ENCODE measurements around the gene BTNL8. TPM values are rescaled to one million over a fixed set of nuclear protein-coding genes. Genes with fewer than 3 reads are reported as not detected.

The BTNL8 gene
- total RNA-seq, 1 donor = not detected

DNA sequence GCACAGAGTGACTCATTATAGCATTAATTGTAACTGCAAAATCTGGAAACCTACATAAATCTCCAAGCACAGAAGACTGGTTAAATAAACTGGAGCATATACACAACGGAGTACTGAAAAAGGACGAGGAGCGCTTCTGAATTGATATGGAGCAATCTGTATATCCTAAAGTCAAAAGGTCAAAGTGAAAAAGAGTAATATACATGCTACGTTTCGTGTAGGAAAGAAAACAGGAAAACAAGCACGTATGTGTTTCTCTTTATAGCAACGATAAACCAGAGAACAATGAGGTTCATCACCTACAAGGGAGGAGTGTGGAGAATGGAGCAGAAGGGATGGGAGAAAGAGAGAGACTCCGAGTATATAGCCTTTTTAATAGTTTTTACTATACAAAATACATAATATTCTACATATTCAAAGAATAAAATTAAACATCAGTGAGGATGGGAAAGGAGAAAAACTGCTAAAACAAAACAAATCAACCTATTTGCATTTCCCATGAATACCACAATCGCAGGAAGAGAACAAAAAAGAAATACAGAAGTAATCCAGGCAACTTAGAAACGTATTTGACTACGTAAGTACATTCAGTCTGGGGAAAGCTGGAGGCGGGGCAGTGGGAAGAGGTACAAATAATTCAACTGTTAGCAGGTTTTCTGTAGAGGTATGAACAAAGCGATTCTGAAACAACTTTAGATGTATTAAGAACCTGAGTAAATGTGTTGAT is 45.7 kb upstream of the BTNL8 start:
- H3K36me3 ChIP-seq (ENCODE audit: insufficient read depth, low read length) = peaks cover 52% of the 10 kb centered on the region
- no peak overlapping the region for H3K4me3 ChIP-seq (ENCODE audit: insufficient read depth, low read length)
- H3K27me3 ChIP-seq (ENCODE audit: insufficient read depth, low read length) = no peaks in the 10 kb centered on the region
- H3K4me2 ChIP-seq (ENCODE audit: insufficient read depth, low read length) = no peak overlapping the region
- no peak overlapping the region for H2AFZ ChIP-seq (ENCODE audit: low read length)
- H4K20me1 ChIP-seq (ENCODE audit: insufficient read depth, low read length) = no peaks in the 10 kb centered on the region
- DNase-seq (ENCODE audit: insufficient read length, low spot score, missing footprints) = no peak
- no peaks in the 10 kb centered on the region for H3K4me1 ChIP-seq (ENCODE audit: insufficient read depth, low read length)
- peaks cover 7% of the 10 kb centered on the region for H3K79me2 ChIP-seq (ENCODE audit: insufficient read depth, low read length)
- no peak overlapping the region for H3K27ac ChIP-seq (ENCODE audit: low read depth, low read length)
- H3K9me3 ChIP-seq (ENCODE audit: low read depth, low read length) = peaks cover 34% of the 10 kb centered on the region
- TF ChIP-seq, protein P1, sequence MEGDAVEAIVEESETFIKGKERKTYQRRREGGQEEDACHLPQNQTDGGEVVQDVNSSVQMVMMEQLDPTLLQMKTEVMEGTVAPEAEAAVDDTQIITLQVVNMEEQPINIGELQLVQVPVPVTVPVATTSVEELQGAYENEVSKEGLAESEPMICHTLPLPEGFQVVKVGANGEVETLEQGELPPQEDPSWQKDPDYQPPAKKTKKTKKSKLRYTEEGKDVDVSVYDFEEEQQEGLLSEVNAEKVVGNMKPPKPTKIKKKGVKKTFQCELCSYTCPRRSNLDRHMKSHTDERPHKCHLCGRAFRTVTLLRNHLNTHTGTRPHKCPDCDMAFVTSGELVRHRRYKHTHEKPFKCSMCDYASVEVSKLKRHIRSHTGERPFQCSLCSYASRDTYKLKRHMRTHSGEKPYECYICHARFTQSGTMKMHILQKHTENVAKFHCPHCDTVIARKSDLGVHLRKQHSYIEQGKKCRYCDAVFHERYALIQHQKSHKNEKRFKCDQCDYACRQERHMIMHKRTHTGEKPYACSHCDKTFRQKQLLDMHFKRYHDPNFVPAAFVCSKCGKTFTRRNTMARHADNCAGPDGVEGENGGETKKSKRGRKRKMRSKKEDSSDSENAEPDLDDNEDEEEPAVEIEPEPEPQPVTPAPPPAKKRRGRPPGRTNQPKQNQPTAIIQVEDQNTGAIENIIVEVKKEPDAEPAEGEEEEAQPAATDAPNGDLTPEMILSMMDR (IDR thresholded peaks at IDR 0.05; ENCODE audit: extremely low read depth, low read depth, low read length) = no peak

DNA sequence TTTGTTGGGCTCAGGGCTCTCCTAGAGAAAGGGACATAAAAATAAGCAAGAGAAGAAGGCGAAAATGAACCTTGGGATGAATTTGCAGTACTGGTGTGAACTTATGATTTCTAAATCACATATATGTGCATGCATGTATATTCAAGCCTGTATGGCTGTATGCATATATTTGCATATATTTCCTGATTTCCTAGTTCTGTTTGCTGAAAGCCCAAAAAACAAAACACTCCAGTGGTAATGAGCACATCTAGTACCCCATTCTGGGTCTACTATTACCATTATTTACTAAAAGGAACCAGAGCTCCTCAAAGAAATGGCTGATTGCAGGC is 45.1 kb upstream of the BTNL8 start:
- Histone ChIP-seq H3K4me1 (ENCODE audit: insufficient read depth, low read length) (no peaks in the 10 kb centered on the region), H3K9me3 (ENCODE audit: low read depth, low read length) (peaks cover 29% of the 10 kb centered on the region), H3K36me3 (ENCODE audit: insufficient read depth, low read length) (peaks cover 50% of the 10 kb centered on the region), H3K4me3 (ENCODE audit: insufficient read depth, low read length) (no peak overlapping the region), H2AFZ (ENCODE audit: low read length) (no peak overlapping the region), H3K27ac (ENCODE audit: low read depth, low read length) (no peak overlapping the region), H3K79me2 (ENCODE audit: insufficient read depth, low read length) (peaks cover 13% of the 10 kb centered on the region), H3K4me2 (ENCODE audit: insufficient read depth, low read length) (no peak overlapping the region), H3K27me3 (ENCODE audit: insufficient read depth, low read length) (no peaks in the 10 kb centered on the region), H4K20me1 (ENCODE audit: insufficient read depth, low read length) (no peaks in the 10 kb centered on the region)
- TF ChIP-seq, protein P1 (IDR thresholded peaks at IDR 0.05; ENCODE audit: extremely low read depth, low read depth, low read length) = no peak
- no peak for DNase-seq (ENCODE audit: insufficient read length, low spot score, missing footprints)

DNA sequence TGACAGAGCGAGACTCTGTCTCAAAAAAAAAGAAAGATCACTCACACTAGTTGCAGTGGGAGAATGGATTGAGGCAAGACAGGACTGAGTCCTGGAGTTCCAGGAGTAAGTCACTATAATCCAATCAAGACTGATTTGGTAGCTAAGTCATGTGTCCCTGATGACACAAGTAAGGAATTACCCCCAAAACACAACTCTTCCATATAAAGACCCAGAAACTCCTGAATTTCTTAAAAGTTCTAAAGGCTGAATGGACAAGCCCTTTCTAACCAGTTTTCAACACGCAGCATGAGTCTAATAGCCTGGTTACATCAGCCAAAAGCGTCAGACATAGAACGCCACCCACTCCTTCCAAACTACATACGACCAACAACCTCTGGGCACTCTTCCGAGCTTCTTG is 40.4 kb upstream of the BTNL8 start:
- no peaks in the 10 kb centered on the region for H3K27me3 ChIP-seq (ENCODE audit: insufficient read depth, low read length)
- no peak for DNase-seq (ENCODE audit: insufficient read length, low spot score, missing footprints)
- H2AFZ ChIP-seq (ENCODE audit: low read length) = no peak overlapping the region
- H3K79me2 ChIP-seq (ENCODE audit: insufficient read depth, low read length) = peaks cover 32% of the 10 kb centered on the region
- peaks cover 14% of the 10 kb centered on the region for H3K36me3 ChIP-seq (ENCODE audit: insufficient read depth, low read length)
- H4K20me1 ChIP-seq (ENCODE audit: insufficient read depth, low read length) = no peaks in the 10 kb centered on the region
- H3K4me1 ChIP-seq (ENCODE audit: insufficient read depth, low read length) = peaks cover 9% of the 10 kb centered on the region
- no peak overlapping the region for H3K27ac ChIP-seq (ENCODE audit: low read depth, low read length)
- no peak overlapping the region for H3K4me3 ChIP-seq (ENCODE audit: insufficient read depth, low read length)
- H3K9me3 ChIP-seq (ENCODE audit: low read depth, low read length) = no peaks in the 10 kb centered on the region
- TF ChIP-seq, protein P1 (IDR thresholded peaks at IDR 0.05; ENCODE audit: extremely low read depth, low read depth, low read length) = no peak
- no peak overlapping the region for H3K4me2 ChIP-seq (ENCODE audit: insufficient read depth, low read length)

DNA sequence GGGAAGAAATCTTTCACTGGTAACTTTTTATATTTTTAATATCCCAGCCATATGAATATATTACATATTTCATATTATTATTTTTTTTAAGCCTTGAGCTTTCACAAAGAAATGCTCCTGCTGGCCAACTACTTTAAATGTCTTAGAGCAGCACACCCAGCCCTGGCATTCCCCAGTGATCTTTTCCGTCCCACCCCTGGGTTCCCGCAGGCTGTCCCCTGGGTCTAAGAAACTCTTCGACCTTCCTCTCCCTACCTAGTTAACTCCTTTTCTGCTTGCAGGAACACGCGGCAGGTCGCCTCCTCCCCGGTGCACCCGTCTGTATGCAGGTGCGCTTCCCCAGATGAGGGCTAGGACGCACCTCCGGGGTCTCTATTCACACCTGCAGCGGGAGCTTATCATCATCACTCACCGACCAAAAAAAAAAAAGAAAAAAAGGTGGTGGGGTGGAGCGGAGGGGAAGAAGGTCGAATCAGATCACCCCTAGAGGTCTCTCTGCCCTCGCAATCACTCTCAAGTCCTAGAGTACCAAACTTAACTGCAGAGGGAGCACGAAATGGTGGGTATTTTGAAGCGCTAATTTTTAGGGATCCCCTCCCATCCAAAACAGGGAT is 38.6 kb upstream of the BTNL8 start:
- peaks cover 9% of the 10 kb centered on the region for H3K4me1 ChIP-seq (ENCODE audit: insufficient read depth, low read length)
- no peaks in the 10 kb centered on the region for H3K27me3 ChIP-seq (ENCODE audit: insufficient read depth, low read length)
- H2AFZ ChIP-seq (ENCODE audit: low read length) = peak overlapping the region; percentile 98
- H3K79me2 ChIP-seq (ENCODE audit: insufficient read depth, low read length) = peaks cover 29% of the 10 kb centered on the region
- H3K4me3 ChIP-seq (ENCODE audit: insufficient read depth, low read length) = peak overlapping the region; percentile 97
- DNase-seq (ENCODE audit: insufficient read length, low spot score, missing footprints) = peak; percentile 70
- peaks cover 9% of the 10 kb centered on the region for H3K36me3 ChIP-seq (ENCODE audit: insufficient read depth, low read length)
- TF ChIP-seq, protein P1 (IDR thresholded peaks at IDR 0.05; ENCODE audit: extremely low read depth, low read depth, low read length) = peak; percentile 28
- peak overlapping the region; percentile 84 for H3K4me2 ChIP-seq (ENCODE audit: insufficient read depth, low read length)
- H3K9me3 ChIP-seq (ENCODE audit: low read depth, low read length) = no peaks in the 10 kb centered on the region
- no peaks in the 10 kb centered on the region for H4K20me1 ChIP-seq (ENCODE audit: insufficient read depth, low read length)
- peak overlapping the region; percentile 76 for H3K27ac ChIP-seq (ENCODE audit: low read depth, low read length)

All from osteoblast (primary cell).